WTC11 (cell line): ENCODE measurements around the gene VIT. TPM values are rescaled to one million over a fixed set of nuclear protein-coding genes. Genes with fewer than 3 reads are reported as not detected.

Experiments
- ATAC-seq: fragments of 200-7000 bp; cut with Tn5 transposase; 2 replicates; pipeline ENCODE4 v1.10.0; 2021; ENCODE audit warnings: mild to moderate bottlenecking, moderate library complexity
- CTCF ChIA-PET: fragments of 300-600 bp; sonication (Branson Sonifier 250); formaldehyde crosslinking; loops from one replicate; lab custom pipeline; 2021; ENCODE audit warnings: antibody characterized with exemption; lab: Charles Lee
- POLR2A ChIA-PET: fragments of 350-600 bp; sonication (Branson Sonifier 250); formaldehyde crosslinking; loops from one replicate; lab custom pipeline; 2021; ENCODE audit warnings: antibody characterized with exemption; lab: Charles Lee
- DNase-seq: peaks from one replicate; pipeline ENCODE4 v3.0.0; 2021; ENCODE audit warnings: low spot score
- H3K27ac Mint-ChIP-seq: 2 replicates; pipeline ENCODE4 v1.8.0; 2021; ENCODE audit warnings: mixed read lengths
- H3K27me3 Mint-ChIP-seq: 2 replicates; pipeline ENCODE4 v1.8.0; 2021; ENCODE audit warnings: low read depth, mild to moderate bottlenecking, moderate library complexity, mixed read lengths
- H3K36me3 Mint-ChIP-seq: 2 replicates; pipeline ENCODE4 v1.8.0; 2021; ENCODE audit warnings: mixed read lengths
- H3K4me1 Mint-ChIP-seq: 2 replicates; pipeline ENCODE4 v1.8.0; 2022; ENCODE audit warnings: mixed read lengths
- H3K4me3 Mint-ChIP-seq: 2 replicates; pipeline ENCODE4 v1.8.0; 2021; ENCODE audit warnings: mild to moderate bottlenecking, moderate library complexity, mixed read lengths
- H3K9me3 Mint-ChIP-seq: 2 replicates; pipeline ENCODE4 v1.8.0; 2021; ENCODE audit warnings: mixed read lengths
- CREM ChIP-seq: sonication (generic); formaldehyde crosslinking; IDR thresholded peaks from 2 replicates; pipeline ENCODE4 v1.8.1; 2022; ENCODE audit warnings: mild to moderate bottlenecking, missing genetic modification reagents, moderate library complexity
- GABPB1 ChIP-seq: sonication (generic); formaldehyde crosslinking; IDR thresholded peaks from 2 replicates; pipeline ENCODE4 v1.8.1; 2023; ENCODE audit warnings: mild to moderate bottlenecking, missing genetic modification reagents
- KAT7 ChIP-seq: sonication (generic); formaldehyde crosslinking; IDR thresholded peaks from 2 replicates; pipeline ENCODE4 v1.8.1; 2023; ENCODE audit warnings: missing genetic modification reagents, mild to moderate bottlenecking, borderline replicate concordance
- MXD4 ChIP-seq: fragments of 250-450 bp; sonication (Bioruptor Pico); IDR thresholded peaks from 2 replicates; pipeline ENCODE4 v1.8.0; 2021; ENCODE audit warnings: mild to moderate bottlenecking, moderate library complexity, borderline replicate concordance
- MYBL2 ChIP-seq: sonication (generic); formaldehyde crosslinking; IDR thresholded peaks from 2 replicates; pipeline ENCODE4 v1.8.1; 2023; ENCODE audit warnings: mild to moderate bottlenecking, moderate library complexity, missing genetic modification reagents
- PRDM15 ChIP-seq: sonication (generic); formaldehyde crosslinking; IDR thresholded peaks from 2 replicates; pipeline ENCODE4 v1.8.0; 2022; ENCODE audit warnings: missing genetic modification reagents
- PREB ChIP-seq: sonication (generic); formaldehyde crosslinking; IDR thresholded peaks from 2 replicates; pipeline ENCODE4 v1.8.1; 2022; ENCODE audit warnings: mild to moderate bottlenecking, missing genetic modification reagents, moderate library complexity, borderline replicate concordance
- SOX15 ChIP-seq: fragments of 250-450 bp; sonication (Bioruptor Pico); IDR thresholded peaks from 2 replicates; pipeline ENCODE4 v1.9.0; 2021; ENCODE audit warnings: mild to moderate bottlenecking
- TP53 ChIP-seq: sonication (generic); formaldehyde crosslinking; IDR thresholded peaks from 2 replicates; pipeline ENCODE4 v1.8.1; 2023; ENCODE audit warnings: mild to moderate bottlenecking, missing genetic modification reagents
- ZNF317 ChIP-seq: sonication (generic); formaldehyde crosslinking; IDR thresholded peaks from 2 replicates; pipeline ENCODE4 v1.8.1; 2023; ENCODE audit warnings: low read depth, mild to moderate bottlenecking, moderate library complexity, missing genetic modification reagents, borderline replicate concordance
- total RNA-seq: library from RNA; stranded (reverse); gene quantifications from 3 replicates; pipeline ENCODE4 v1.2.3, GENCODE V29; 2021
- TF ChIP-seq, protein P1 (sequence below): sonication (generic); formaldehyde crosslinking; IDR thresholded peaks from 2 replicates; pipeline ENCODE4 v1.8.0; 2022; ENCODE audit warnings: mild to moderate bottlenecking, missing genetic modification reagents
- TF ChIP-seq, protein P2 (sequence below): sonication (generic); formaldehyde crosslinking; IDR thresholded peaks from 2 replicates; pipeline ENCODE4 v1.8.1; 2022; ENCODE audit warnings: low read depth, mild to moderate bottlenecking, moderate library complexity, missing genetic modification reagents, borderline replicate concordance
- TF ChIP-seq, protein P3 (sequence below): sonication (generic); formaldehyde crosslinking; IDR thresholded peaks from 2 replicates; pipeline ENCODE4 v1.8.0; 2023; ENCODE audit warnings: missing genetic modification reagents, mild to moderate bottlenecking, borderline replicate concordance

VIT gene
- total RNA-seq, 1 experiment from 2014 or later = 0.46 TPM

GRCh38 chr2:36843838-36844237 lies 147.3 kb downstream of the VIT start:
- Mint-ChIP-seq H3K27ac (peak overlapping the region; percentile 34; the same call in 1 of the 2 replicates), H3K4me1 (peaks cover 33% of the 10 kb centered on the region)
- DNase-seq = no peak
- ChIA-PET POLR2A (interaction anchor here (0.7 kb wide), 1 partner anchor 122 kb away, joined by 3 read pairs; no protein-coding TSS in a partner anchor), CTCF (no interaction called here)
- TF ChIP-seq, protein P1, sequence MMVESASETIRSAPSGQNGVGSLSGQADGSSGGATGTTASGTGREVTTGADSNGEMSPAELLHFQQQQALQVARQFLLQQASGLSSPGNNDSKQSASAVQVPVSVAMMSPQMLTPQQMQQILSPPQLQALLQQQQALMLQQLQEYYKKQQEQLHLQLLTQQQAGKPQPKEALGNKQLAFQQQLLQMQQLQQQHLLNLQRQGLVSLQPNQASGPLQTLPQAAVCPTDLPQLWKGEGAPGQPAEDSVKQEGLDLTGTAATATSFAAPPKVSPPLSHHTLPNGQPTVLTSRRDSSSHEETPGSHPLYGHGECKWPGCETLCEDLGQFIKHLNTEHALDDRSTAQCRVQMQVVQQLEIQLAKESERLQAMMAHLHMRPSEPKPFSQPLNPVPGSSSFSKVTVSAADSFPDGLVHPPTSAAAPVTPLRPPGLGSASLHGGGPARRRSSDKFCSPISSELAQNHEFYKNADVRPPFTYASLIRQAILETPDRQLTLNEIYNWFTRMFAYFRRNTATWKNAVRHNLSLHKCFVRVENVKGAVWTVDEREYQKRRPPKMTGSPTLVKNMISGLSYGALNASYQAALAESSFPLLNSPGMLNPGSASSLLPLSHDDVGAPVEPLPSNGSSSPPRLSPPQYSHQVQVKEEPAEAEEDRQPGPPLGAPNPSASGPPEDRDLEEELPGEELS (CRISPR knock-in tag) = no peak
- TF ChIP-seq PRDM15 (CRISPR knock-in tag) = no peak
- TF ChIP-seq, protein P2, sequence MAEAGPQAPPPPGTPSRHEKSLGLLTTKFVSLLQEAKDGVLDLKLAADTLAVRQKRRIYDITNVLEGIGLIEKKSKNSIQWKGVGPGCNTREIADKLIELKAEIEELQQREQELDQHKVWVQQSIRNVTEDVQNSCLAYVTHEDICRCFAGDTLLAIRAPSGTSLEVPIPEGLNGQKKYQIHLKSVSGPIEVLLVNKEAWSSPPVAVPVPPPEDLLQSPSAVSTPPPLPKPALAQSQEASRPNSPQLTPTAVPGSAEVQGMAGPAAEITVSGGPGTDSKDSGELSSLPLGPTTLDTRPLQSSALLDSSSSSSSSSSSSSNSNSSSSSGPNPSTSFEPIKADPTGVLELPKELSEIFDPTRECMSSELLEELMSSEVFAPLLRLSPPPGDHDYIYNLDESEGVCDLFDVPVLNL (CRISPR knock-in tag) = no peak
- no peak for TF ChIP-seq ZNF317 (CRISPR knock-in tag)
- TF ChIP-seq, protein P3, sequence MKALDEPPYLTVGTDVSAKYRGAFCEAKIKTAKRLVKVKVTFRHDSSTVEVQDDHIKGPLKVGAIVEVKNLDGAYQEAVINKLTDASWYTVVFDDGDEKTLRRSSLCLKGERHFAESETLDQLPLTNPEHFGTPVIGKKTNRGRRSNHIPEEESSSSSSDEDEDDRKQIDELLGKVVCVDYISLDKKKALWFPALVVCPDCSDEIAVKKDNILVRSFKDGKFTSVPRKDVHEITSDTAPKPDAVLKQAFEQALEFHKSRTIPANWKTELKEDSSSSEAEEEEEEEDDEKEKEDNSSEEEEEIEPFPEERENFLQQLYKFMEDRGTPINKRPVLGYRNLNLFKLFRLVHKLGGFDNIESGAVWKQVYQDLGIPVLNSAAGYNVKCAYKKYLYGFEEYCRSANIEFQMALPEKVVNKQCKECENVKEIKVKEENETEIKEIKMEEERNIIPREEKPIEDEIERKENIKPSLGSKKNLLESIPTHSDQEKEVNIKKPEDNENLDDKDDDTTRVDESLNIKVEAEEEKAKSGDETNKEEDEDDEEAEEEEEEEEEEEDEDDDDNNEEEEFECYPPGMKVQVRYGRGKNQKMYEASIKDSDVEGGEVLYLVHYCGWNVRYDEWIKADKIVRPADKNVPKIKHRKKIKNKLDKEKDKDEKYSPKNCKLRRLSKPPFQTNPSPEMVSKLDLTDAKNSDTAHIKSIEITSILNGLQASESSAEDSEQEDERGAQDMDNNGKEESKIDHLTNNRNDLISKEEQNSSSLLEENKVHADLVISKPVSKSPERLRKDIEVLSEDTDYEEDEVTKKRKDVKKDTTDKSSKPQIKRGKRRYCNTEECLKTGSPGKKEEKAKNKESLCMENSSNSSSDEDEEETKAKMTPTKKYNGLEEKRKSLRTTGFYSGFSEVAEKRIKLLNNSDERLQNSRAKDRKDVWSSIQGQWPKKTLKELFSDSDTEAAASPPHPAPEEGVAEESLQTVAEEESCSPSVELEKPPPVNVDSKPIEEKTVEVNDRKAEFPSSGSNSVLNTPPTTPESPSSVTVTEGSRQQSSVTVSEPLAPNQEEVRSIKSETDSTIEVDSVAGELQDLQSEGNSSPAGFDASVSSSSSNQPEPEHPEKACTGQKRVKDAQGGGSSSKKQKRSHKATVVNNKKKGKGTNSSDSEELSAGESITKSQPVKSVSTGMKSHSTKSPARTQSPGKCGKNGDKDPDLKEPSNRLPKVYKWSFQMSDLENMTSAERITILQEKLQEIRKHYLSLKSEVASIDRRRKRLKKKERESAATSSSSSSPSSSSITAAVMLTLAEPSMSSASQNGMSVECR (CRISPR knock-in tag) = no peak
- TF ChIP-seq GABPB1 (CRISPR knock-in tag) = no peak
- TF ChIP-seq MXD4 (CRISPR knock-in tag) = no peak
- TF ChIP-seq KAT7 (CRISPR knock-in tag) = no peak
- no peak for TF ChIP-seq CREM (CRISPR knock-in tag)
- no peak for TF ChIP-seq TP53 (CRISPR knock-in tag)
- no peak for TF ChIP-seq PREB
- TF ChIP-seq, all 79 proteins: peak for 0
- Mint-ChIP-seq H3K27me3 (no peaks in the 10 kb centered on the region), H3K4me3 (no peak overlapping the region), H3K36me3 (no peaks in the 10 kb centered on the region), H3K9me3 (no peaks in the 10 kb centered on the region)
- no peak for ATAC-seq

DNA sequence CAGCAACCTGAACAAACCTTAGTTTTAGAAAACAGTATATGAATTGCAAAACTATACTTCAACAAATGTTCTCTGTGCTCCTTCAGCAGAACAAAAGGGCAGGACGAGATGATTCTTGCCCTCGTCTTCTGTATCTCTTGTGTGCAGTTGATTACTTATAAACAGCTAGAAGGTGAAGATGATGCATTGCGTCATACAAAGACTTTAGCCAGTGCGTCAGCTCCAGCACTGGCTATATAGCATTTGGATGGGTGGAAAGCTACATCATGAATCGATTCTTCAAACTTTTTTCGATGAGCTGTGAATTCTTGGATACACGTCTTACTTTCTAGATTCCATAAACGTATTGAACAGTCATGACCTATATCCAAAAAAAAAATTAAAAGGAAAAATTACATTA lies 152.8 kb downstream of the VIT start:
- DNase-seq = no peak
- peaks cover 8% of the 10 kb centered on the region for H3K4me1 Mint-ChIP-seq
- no peak overlapping the region for H3K27ac Mint-ChIP-seq
- no peak for ATAC-seq
- POLR2A ChIA-PET = no interaction called here
- CTCF ChIA-PET = interaction anchor here (1.1 to 1.4 kb wide), 3 partner anchors 30 to 69 kb away, joined by 3 to 4 read pairs (median 3); no protein-coding TSS in a partner anchor
- H3K4me3 Mint-ChIP-seq = no peak overlapping the region
- H3K27me3 Mint-ChIP-seq = no peaks in the 10 kb centered on the region
- H3K36me3 Mint-ChIP-seq = peaks cover 14% of the 10 kb centered on the region
- no peaks in the 10 kb centered on the region for H3K9me3 Mint-ChIP-seq
- TF ChIP-seq, protein P3 (CRISPR knock-in tag) = no peak
- TF ChIP-seq CREM (CRISPR knock-in tag) (no peak), MYBL2 (no peak), SOX15 (CRISPR knock-in tag) (no peak)
